GM12801 (cell line): ENCODE data around the gene AK1.

Source experiments
- TF ChIP-seq, protein P1 (sequence below): IDR thresholded peaks from one replicate; pipeline ENCODE4 v1.5.1; 2011; ENCODE audit warnings: control low read depth; ENCODE audit not compliant: insufficient read length; ENCODE audit errors: extremely low read depth

The AK1 gene

DNA sequence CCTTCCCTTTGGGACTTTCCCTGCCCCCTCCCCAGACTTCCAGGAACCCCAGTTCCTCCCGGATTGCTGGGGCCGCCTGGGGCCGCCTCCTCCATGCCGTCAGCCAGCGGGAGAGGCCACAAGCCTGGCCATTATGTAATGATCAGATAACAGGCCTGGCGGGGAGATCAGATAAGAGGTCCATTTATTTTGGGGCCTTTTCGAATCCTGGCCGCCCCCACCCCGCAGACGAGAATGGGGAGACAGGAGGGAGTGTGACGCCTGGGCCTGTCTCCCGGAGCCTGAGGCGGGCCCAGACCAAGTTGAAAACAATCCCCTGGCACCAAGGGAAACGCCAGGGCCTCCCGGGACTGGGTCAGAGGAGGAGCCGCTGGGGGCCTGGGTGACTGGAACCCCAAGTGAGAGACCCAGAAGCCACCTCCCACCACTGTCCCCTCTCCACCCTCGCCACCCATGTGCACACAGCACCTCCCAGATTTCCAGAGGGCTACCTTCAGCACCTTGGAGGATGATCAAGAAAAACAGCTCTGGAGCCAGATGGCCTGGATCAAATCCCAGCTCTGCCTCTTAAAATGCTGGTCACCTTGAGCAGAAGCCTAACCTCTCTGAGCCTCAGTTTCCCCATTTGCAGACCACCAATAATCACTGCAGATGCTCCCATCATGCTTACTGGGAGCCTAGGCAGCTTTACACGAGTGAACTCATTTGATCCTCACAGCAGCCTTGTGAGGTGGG lies 30.9 kb downstream of the AK1 start:
- TF ChIP-seq, protein P1, sequence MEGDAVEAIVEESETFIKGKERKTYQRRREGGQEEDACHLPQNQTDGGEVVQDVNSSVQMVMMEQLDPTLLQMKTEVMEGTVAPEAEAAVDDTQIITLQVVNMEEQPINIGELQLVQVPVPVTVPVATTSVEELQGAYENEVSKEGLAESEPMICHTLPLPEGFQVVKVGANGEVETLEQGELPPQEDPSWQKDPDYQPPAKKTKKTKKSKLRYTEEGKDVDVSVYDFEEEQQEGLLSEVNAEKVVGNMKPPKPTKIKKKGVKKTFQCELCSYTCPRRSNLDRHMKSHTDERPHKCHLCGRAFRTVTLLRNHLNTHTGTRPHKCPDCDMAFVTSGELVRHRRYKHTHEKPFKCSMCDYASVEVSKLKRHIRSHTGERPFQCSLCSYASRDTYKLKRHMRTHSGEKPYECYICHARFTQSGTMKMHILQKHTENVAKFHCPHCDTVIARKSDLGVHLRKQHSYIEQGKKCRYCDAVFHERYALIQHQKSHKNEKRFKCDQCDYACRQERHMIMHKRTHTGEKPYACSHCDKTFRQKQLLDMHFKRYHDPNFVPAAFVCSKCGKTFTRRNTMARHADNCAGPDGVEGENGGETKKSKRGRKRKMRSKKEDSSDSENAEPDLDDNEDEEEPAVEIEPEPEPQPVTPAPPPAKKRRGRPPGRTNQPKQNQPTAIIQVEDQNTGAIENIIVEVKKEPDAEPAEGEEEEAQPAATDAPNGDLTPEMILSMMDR: no peak

DNA sequence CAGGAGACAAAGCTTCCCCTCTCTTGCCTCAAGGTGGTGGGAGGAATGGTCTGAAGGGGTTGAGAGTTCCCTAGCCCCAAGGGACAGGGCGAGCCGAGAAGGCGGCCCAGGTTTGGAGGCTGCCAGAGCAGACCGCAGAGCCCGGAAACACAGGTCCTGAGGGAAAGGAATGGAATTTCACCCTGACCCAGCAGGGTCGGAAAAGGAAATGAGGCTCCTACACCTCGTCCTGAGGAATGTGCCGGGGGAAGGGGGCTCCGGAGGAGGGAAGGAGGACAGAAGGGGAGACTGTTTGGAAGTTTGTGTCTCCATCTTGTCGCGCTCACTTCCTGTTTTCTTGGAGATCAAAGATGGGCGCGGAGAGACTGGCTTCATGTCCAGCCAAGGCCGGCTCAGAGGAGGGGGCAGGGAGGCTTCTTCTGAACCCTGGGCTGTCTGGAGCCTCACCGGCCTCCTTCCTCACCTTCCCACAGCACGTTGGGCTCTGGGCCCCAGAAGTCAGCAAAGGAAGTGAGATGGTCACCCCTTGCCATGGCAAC lies 32.6 kb downstream of the AK1 start:
- TF ChIP-seq, protein P1: no peak

DNA sequence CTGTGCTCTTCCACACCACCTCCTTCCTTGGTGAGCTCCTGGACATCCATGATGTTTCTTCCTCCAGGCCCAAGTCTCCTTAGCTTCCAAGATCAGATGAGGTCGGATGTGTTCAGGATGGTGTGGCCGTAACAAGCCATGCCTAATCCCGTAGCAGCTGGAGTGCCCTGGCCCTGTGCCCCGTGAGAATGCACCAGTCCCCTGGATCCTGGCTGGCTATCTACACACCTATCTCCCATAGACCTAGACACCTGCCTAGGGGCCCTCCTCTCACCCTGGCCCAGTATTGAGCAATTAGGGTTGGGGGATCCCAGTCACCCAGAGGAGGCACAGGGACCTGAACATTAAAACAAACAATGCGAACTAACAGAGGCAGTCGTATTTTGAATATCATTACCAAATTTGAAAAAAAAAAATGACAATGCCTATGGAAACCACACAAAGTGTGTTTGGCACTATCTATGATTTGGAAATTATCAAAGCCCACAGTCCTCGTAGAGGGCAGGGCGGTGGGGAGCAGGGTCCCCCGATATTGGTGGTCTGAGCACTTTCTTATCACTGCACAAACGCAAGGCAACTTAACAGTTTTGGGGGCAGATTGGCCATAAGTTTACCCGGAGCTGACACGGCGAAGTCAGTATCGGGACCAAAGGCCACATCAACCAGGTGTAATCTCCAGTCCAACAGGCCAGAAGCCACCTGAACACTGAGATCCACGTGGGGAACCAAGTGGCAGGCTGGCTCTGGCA lies 36.2 kb downstream of the AK1 start:
- TF ChIP-seq, protein P1: no peak

DNA sequence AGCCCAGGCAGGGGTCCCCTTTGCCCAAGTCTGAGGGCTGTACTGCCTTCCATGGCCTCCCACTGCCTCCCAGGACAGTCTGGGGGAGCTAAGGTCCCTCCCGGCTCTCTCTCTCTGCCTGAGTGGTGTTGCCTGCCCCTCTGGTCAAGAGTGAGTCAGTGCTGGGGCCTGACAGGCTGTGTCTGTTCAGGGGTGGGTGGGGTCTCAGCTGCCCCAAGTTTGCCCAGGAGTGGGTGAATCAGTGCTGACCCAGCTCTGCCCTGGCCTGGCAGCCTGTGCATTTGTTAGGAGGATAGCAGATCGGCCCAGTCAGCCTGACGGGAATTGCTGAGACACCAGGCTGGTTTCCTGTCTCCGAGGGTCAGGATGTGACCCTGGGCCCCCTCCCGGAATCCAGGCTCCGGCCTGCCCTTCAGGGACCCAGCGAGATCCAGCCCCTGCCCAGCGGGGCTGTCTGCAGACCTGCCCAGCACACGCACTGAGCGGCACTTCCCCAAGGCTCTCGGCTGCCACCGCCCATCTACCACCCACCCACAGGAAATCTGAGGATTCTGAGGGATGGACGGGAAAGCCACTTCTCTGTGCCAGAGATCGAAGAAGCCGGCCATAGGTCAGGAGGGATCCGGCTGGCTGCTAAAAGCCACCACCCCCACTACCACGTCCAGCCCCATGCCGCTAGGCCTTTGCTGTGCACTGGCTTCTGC lies 38.9 kb downstream of the AK1 start:
- TF ChIP-seq, protein P1: no peak

DNA sequence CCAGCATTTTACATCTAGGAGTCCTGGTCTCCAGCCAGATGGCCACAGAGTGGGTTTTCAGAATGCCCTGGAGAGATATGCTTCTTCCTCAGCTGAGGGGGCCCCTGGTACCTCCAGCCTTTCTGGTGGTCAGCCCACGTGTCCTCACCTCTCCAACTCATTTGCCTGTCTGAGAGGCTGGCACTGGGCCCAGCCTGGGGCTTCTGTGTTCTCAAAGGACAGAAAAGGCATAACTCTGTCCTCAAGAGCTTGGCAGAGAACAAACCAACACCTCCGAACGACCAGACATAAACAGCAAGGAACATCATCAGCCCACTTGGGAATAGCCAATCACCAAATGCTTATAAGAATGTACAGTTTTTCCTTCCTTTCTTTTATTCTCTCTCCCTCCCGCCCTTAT lies 40.1 kb downstream of the AK1 start:
- TF ChIP-seq, protein P1: no peak

DNA sequence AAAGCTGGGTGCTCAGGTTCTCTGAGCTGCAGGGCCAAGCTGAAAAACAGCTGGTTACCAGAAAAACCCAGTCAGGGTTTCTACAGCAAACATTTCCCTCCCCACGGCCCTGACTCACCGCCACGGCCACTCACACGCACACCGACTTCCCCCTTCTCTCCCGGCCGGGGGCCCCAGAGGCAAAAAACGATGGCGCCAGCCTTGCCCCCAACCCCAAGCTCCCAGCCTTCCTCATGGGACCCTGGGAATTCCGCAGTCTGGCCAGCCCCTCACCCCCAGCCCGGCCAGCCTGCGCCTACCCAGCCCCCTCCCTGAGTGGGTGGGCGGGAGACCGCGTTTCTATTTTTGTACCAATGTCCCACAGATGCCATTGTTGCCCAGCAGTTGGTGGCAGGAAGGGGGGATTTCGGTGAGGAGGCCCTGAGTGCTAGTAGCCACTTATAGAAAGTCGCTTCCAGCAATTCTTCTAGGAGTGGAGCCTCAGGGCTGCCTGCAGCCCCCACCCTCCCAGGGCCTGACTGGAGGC lies 41.4 kb downstream of the AK1 start:
- TF ChIP-seq, protein P1: no peak

DNA sequence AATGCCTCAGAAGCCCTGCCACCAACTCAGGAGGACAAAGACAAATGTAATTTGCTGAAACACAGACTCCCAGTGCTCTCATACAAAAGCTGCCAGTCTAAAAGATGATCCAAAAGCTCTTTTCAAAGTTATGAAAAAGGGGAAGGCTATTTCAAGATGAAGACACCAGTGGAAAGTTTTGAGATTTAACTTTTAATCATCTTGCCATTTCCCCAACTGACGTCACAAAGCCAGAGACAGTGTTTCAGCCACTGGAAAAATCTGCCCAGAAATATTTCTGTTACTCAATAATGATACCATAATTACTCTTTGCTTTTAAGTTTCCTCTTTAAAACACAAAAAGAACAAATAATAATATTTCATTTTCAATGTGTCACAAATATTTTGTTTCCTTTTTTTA lies 43.9 kb downstream of the AK1 start:
- TF ChIP-seq, protein P1: no peak
